ENCODE data around the gene PKP2.
"Not testable (repeated sequence)": the region's sequence is repeated elsewhere in the genome, so short reads cannot be mapped to it uniquely, and the experiment has no call there.

PKP2 gene

DNA sequence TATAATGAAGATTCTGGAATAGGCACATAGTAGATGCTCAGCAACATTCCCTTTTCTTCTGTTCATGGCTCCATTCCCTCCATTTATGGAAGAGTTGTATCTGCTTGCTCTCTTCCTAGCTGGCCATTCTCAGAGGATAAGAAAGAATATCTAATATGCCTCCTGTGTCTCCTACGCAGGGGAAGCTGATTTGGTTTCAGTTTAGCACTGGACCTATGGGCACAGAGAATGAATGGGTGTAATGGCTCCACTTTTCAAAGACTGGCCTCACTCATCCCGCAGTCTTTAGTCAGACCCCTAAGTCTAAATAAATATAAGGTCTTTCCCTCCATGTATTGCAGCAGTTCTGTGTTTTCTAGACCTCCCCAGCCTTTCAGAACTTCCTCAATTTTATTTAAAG lies 2.0 kb downstream of the PKP2 start:
- Histone ChIP-seq H3K4me3 (no peak overlapping the region), H3K36me3 (no peaks in the 10 kb centered on the region), H3K4me1 (peaks cover 0 to 17% (median 12%) of the 10 kb centered on the region in 4 donors), H3K27ac (no peak overlapping the region), H3K27me3 (peaks cover 0 to 37% of the 10 kb centered on the region in 2 donors), H3K9me3 (no peaks in the 10 kb centered on the region)
- no peak for DNase-seq
- intact Hi-C loops (cut with DNase I; ENCODE audit: low total_unique reads), result no loop called here
- TF ChIP-seq CTCF (IDR thresholded peaks at IDR 0.05), result no peak

GRCh38 chr12:32893458-32893857 lies 3.1 kb downstream of the PKP2 start:
- Histone ChIP-seq H3K27ac (no peak overlapping the region), H3K9me3 (no peaks in the 10 kb centered on the region), H3K4me3 (no peak overlapping the region), H3K36me3 (no peaks in the 10 kb centered on the region), H3K27me3 (peaks cover 0 to 37% of the 10 kb centered on the region in 2 donors), H3K4me1 (peaks cover 0 to 17% (median 12%) of the 10 kb centered on the region in 4 donors)
- no peak for TF ChIP-seq CTCF (IDR thresholded peaks at IDR 0.05)
- intact Hi-C loops (cut with DNase I; ENCODE audit: low total_unique reads), result no loop called here
- DNase-seq, result no peak

GRCh38 chr12:32893043-32893442 lies 3.5 kb downstream of the PKP2 start:
- no peak for TF ChIP-seq CTCF (IDR thresholded peaks at IDR 0.05)
- Histone ChIP-seq H3K27me3 (peaks cover 0 to 37% of the 10 kb centered on the region in 2 donors), H3K4me3 (no peak overlapping the region), H3K27ac (no peak overlapping the region), H3K9me3 (no peaks in the 10 kb centered on the region), H3K36me3 (no peaks in the 10 kb centered on the region), H3K4me1 (peaks cover 0 to 17% (median 12%) of the 10 kb centered on the region in 4 donors)
- DNase-seq, result no peak
- intact Hi-C loops (cut with DNase I; ENCODE audit: low total_unique reads), result no loop called here

DNA sequence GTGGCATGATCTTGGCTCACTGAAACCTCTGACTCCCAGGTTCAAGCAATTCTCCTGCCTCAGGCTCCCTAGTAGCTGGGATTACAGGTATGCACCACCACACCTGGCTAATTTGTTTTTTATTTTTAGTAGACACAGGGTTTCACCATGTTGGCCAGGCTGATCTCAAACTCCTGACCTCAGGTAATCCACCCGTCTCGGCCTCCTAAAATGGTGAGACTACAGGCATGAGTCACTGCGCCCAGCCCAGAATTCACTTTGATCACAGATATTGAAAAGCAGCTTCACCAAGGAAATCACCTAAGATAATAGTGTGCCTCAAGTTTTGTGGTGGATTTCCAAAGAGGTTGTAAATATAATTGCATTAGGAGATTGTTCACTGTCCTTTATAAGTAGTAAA lies 4.2 kb downstream of the PKP2 start:
- H3K4me3 ChIP-seq; H3K9me3 ChIP-seq; H3K27ac ChIP-seq; intact Hi-C loops (cut with DNase I; ENCODE audit: low total_unique reads); H3K36me3 ChIP-seq; DNase-seq: not testable (repeated sequence)
- H3K27me3 ChIP-seq, result peaks cover 0 to 37% of the 10 kb centered on the region in 2 donors
- peaks cover 0 to 17% (median 12%) of the 10 kb centered on the region in 4 donors for H3K4me1 ChIP-seq

- H3K4me1 ChIP-seq, result peaks cover 0 to 13% (median 10%) of the 10 kb centered on the region in 4 donors
- intact Hi-C loops (cut with DNase I; ENCODE audit: low total_unique reads), result no loop called here
- H3K36me3 ChIP-seq, result no peaks in the 10 kb centered on the region
- no peak overlapping the region for H3K27ac ChIP-seq
- H3K27me3 ChIP-seq, result peaks cover 0 to 32% of the 10 kb centered on the region in 2 donors
- no peaks in the 10 kb centered on the region for H3K9me3 ChIP-seq
- no peak for TF ChIP-seq CTCF (IDR thresholded peaks at IDR 0.05)
- no peak overlapping the region for H3K4me3 ChIP-seq
- no peak for DNase-seq
Observed at GRCh38 chr12:32891956-32892355, 4.6 kb downstream of the PKP2 start.

DNA sequence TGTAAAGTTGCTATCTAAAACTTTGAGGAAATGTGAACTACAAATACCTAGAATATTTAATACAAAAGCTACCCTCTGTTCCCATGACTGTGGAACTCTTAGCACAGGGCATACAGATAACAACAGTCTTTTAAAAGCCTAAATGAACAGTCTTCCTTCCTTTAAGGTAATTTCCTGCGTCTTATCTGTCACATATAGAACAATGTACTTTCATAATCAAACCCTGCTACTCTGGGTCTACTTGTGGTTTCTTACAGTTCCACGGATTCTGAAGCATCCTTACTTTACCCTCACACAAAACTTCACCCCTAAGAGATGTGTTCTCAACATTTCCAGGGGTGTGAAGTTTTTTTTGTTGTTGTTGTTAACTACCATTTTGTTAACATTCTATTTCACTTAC lies 5.1 kb downstream of the PKP2 start:
- Histone ChIP-seq H3K4me1 (peaks cover 0 to 9% (median 6%) of the 10 kb centered on the region in 4 donors), H3K9me3 (no peaks in the 10 kb centered on the region), H3K27me3 (peaks cover 0 to 28% of the 10 kb centered on the region in 2 donors), H3K27ac (no peak overlapping the region), H3K4me3 (no peak overlapping the region), H3K36me3 (no peaks in the 10 kb centered on the region)
- no peak for TF ChIP-seq CTCF (IDR thresholded peaks at IDR 0.05)
- intact Hi-C loops (cut with DNase I; ENCODE audit: low total_unique reads), result no loop called here
- DNase-seq, result no peak

Data from tibial artery (tissue), 4 donors.